NT2/D1 (cell line): ENCODE data around the gene TBC1D22B.

Experiments
- SUZ12 ChIP-seq: IDR thresholded peaks from 2 replicates; pipeline ENCODE4 v1.6.1; 2011; ENCODE audit not compliant: insufficient read length, insufficient read depth; ENCODE audit errors: extremely low read depth
- YY1 ChIP-seq: IDR thresholded peaks from 2 replicates; pipeline ENCODE4 v1.6.1; 2011; ENCODE audit not compliant: insufficient read length, insufficient read depth

- TF ChIP-seq YY1 = no peak
- no peak for TF ChIP-seq SUZ12
Observed at GRCh38 chr6:37244430-37245310, 12.9 kb upstream of the TBC1D22B start.
